HG02852 (cell line): ENCODE measurements around the gene TMEM240.
"Not testable (repeated sequence)": the region's sequence is repeated elsewhere in the genome, so short reads cannot be mapped to it uniquely, and the experiment has no call there.

Source experiments
- ATAC-seq: cut with Tn5 transposase; IDR thresholded peaks from one replicate; pipeline ENCODE4 v1.9.1; 2021; ENCODE audit warnings: mild to moderate bottlenecking, moderate library complexity; ENCODE audit not compliant: unreplicated experiment

TMEM240 gene

DNA sequence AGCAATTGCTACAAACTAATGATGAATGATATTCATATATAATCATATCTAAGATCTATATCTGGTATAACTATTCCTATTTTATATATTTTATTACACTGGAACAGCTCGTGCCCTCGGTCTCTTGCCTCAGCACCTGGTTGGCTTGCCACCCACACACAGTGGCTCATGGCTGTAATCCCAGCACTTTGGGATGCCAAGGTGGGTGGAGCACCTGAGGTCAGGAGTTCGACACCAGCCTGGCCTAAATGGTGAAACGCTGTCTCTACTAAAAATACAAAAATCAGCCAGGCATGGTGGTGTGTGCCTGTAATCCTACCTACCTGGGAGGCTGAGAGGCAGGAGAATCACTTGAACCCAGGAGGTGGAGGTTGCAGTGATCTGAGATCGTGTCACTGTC is 34.6 kb downstream of the TMEM240 start:
- ATAC-seq: not testable (repeated sequence)

DNA sequence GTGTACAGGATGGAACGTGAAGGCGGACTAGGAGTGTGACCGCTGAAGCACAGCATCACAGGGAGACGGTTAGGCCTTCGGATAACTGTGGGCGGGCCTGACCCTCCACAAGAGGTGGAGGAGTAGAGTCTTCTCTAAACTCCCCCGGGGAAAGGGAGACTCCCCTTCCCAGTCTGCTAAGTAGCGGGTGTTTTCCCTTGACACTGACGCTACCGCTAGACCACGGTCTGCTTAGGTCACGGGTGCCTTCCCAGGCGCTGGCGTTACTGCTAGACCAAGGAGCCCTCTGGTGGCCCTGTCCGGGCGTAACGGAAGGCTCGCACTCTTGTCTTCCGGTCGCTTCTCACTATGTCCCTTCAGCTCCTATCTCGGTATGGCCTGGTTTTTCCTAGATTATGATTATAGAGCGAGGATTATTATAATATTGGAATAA is 35.0 kb downstream of the TMEM240 start:
- not testable (repeated sequence) for ATAC-seq

DNA sequence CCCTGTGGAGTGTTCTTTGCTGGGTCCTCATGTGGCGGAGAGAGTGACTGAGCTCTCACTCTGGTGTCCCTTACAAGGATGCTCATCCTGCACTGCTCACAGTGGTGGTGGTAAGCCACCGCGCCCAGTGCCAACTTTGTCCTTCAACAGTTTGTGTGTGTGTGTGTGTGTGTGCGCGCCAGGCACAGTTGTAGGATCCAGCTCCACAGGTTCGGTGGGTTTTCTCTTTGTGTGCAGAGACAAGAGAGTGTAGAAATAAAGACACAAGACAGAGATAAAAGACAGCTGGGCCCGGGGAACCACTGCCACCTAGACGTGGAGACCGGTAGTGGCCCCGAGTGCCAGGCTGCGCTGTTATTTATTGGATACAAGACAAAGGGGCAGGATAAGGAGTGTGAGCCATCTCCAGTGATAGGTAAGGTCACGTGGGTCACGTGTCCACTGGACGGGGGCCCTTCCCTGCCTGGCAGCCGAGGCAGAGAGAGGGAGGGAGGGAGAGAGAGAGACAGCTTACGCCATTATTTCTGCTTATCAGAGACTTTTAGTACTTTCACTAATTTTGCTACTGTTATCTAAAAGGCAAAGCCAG is 35.6 kb downstream of the TMEM240 start:
- not testable (repeated sequence) for ATAC-seq

DNA sequence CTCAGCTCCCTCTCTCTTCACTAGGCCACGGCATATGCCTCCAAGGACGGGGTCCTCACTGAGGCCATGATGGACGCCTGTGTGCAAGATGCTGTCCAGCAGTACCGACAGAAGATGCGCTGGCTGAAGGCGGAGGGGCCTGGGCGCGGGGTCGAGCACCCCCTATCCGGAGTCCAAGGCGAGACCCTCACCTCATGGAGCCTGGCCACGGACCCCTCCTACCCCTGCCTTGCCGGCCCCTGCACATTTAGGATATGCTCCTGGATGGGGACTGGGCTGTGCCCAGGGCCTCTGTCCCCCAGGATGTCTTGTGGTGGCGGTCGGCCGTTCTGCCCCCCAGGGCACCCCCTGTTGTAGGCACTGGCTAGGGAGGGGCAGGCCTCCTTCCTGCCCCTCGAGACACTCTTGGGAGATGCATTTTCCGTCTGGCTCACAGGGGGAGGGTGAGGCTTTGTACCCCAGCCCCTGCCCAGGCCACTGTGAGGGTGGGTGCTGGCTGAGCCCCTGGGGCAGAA is 44.9 kb downstream of the TMEM240 start:
- not testable (repeated sequence) for ATAC-seq

DNA sequence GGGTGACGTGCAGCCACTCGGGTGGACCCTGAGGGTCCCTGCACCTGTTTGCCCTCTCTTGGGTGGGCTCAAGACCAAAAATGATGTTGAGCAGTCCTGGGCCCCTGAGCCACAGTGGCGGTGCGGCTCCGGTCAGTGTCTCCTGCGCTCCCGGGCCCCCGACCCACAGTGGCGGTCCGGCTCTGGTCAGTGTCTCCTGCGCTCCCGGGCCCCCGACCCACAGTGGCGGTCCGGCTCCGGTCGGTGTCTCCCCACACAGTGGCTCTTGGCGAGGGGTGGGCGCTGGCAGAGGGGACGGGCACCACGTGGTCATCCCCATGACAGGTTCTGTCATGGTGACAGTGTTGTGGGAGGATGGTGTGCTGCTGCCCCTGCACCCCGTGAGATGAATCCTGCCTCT is 46.1 kb downstream of the TMEM240 start:
- ATAC-seq: not testable (repeated sequence)

DNA sequence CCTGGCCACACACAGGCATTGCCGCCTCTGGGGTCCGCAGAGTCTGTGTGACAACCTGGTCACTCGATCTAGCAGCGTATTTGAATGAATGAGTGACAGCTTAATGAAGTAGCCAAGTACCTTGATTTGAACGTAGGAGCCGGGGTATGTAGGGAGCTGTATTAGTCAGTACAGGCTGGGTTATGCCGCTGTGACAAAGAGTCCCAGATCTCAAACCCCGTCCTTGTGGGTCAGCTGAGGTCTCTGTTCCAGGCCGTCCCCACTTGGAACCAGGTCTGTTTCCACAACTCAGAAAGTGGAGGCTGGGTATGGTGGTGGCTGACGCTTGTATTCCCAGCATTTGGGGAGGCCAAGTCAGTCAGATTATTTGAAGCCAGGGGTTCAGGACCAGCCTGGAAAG is 48.8 kb downstream of the TMEM240 start:
- ATAC-seq: no peak

DNA sequence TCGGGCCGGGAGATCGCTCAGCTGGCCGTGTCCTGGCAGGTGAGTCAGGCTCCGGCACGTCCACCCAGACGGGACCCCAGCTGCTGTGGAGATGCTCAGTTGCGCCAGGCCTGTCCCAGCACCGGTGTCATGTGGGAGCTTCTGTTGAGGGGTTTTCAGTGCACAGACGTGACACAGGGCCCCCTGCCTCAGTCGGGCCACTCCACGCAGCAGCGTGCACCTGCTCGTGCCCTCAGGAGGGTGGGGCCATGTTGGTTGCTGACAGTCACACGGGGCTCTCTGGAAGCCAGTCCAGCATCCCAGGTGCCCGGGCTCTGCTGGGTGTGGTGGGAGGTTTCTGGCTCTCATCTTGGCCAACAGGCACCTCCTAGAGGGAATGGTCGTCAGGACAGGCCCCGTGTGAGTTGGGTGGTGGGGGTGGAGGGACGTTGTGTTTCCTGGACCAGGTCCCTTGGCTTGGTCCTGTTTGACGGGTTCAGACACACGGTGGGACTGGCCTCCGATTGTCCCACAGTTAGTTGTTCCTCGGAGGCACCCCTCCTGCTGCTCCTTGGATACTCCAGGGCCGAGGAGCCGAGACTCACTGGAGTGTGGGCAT is 49.7 kb downstream of the TMEM240 start:
- no peak for ATAC-seq

DNA sequence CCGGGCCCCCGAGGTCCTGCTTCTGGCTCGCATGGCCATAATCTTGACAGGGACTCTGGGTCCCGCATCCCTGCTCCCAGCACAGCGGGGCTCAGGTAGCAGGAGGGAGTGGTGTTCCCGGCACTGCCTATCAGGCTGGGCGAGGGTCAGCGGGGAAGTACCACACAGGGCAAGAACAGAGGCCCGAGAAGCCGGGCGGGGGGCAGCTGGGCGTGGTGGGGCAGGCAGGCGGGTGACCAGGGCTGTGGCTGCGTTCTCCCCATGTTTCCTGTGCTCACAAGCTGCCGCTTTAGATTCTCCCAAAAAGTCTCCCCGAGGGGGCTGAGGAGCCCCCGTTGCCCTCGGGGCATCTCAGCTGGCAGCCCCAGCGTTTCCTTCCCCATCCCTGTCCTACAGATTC is 50.6 kb downstream of the TMEM240 start:
- ATAC-seq: no peak

DNA sequence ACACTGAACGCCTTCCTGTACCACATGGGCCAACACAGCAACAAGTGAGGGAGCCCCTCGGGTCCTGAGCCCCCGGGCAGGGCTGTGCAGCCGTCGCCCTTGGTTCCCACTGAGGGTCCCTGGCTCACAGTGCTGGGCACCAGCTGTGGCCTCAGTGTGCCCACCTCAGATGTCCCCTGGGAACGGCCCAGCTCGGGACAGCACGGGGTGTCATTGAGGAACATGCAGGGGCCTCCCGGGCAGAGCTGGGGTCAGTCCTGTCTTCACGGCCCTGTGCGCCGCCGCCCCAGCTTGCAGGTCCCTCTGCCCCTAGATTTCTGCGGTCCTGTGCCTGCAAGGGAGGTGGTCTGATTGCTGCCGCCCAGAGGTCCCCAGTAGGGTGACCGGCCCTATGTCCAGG is 51.2 kb downstream of the TMEM240 start:
- ATAC-seq: no peak

DNA sequence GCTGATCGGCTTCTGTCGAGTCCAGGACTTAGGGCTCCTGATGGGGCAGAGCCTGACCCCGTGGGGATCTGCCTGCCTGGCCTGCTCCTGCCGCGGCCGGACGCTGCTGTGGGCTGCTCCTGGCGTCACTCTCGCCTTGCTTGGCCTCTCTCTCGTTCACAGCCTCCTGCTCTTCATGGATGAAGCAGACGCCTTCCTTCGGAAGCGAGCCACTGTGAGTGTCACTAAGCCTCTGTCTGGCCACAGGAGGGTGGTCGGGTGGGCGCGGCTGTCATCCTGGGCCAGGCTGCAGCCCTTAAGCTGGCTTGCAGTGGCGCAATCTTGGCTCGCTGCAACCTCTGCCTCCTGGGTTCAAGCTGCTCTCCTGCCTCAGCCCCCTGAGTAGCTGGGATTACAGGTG is 52.7 kb downstream of the TMEM240 start:
- no peak for ATAC-seq

DNA sequence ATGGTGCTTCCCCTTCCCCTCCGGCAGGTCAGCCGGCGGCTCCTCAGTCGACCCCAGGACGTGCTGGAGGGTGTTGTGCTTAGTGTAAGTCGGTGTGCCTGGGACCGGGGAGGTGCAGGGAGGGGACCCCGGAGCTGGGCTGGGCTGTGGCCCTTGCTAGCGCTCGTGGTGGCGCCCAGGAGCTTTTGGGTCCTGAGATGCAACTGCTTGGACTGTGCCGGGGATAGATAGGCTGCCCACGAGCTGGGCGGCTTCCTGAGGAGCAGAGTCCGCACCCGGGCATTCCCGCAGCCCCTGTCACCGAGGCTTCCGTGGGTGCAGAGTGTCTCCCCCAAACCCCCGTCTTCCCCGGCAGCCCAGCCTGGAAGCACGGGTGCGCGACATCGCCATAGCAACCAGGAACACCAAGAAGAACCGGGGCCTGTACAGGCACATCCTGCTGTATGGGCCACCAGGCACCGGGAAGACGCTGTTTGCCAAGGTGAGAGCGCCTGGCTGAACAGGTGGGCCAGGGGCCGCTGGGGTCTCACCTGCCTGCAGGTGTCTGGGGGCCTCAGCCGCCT is 54.6 kb downstream of the TMEM240 start:
- ATAC-seq: not testable (repeated sequence)

DNA sequence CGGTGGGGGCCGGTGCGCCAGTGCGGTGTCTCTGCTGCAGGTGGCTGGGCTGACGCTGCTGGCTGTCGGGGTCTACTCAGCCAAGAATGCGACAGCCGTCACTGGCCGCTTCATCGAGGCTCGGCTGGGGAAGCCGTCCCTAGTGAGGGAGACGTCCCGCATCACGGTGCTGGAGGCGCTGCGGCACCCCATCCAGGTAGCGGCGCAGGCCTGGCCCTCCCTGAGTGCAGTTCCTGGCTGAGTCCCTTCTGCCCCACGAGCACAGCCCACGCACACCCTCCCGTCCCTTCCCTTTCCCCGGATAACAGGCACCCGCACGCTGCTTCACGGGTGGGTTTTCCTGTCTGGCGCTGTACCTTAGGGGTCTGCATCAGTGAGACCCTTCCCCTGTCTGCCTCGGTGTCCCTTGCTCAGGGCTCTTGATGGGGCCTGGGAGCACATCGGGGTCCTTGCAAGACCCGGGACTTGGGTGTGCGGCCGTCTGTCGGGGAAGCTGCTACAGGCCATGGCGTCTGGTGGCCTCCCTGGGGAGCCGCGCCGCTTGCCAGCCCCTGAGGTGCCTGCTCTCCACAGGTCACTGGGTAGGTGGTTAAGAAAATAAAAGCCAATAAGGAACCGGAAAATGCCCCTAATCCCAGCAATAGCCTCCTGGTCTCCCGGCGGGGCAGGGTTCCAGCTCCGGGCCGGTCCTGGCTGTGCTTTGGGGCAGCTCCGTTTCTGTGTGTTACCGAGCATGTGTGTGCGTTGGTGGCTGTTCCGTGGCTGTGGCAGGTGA is 55.3 kb downstream of the TMEM240 start:
- not testable (repeated sequence) for ATAC-seq
